ENCODE results near the gene GABBR1. TPM values are rescaled to one million over a fixed set of nuclear protein-coding genes. Genes with fewer than 3 reads are reported as not detected.

The GABBR1 gene
- total RNA-seq, 1 donor from 2014 or later: 3.0 TPM

GRCh38 chr6:29655658-29656057 is 22.7 kb upstream of the GABBR1 start:
- ATAC-seq (no peak), DNase-seq (ENCODE audit: low spot score) (no peak)

DNA sequence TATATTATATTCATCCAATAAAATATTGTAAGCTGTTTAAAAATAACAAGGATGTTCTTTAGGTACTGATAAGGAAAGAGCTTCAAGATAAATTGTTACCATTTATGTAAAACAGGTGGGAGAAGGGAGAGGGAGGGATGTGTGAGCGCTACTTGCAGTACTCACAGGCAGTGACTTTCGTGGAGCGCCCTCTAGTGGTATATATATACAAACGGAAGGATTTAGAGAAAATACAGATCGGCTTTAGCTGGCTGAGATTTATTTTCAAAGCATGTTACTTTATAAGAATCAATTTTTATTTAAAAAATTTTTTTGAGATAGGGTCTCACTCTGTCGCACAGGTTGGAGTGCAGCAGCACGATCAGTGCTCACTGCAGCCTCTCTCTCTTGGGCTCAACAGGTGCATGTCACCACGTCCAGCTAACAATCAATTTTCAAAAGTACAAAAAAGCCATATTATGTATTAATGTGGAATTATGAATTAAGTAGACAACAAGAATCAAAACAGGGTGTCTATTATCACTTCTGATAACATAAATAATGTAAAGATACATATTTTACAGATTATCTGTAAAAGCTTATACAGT is 20.6 kb upstream of the GABBR1 start:
- DNase-seq (ENCODE audit: low spot score): no peak

DNA sequence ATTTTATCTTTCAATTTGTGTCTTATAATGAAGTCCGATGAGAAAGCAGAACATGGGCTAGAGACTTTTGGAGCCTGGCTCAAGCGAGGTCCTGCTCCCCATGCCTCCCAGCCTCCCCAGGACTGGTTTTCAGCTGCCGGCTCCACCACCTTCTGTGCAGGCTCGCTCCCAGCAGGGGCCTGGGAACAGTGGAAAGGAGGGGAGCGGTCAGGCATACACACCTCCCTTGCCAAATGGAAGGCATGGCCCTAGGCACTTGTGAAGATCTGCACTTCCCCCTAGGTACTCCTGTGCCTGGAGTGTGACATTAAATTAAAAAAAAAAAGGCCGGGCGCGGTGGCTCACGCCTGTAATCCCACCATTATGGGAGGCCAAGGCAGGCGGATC is 19.2 kb upstream of the GABBR1 start:
- DNase-seq (ENCODE audit: low spot score) (no peak), ATAC-seq (no peak)

More for the DNA sequence above, 20.6 kb upstream of the GABBR1 start:
- ATAC-seq: peak; percentile 48

- DNase-seq (ENCODE audit: low spot score) (no peak), ATAC-seq (peak; percentile 37)
Measured at GRCh38 chr6:29651413-29652197, 18.6 kb upstream of the GABBR1 start.

DNA sequence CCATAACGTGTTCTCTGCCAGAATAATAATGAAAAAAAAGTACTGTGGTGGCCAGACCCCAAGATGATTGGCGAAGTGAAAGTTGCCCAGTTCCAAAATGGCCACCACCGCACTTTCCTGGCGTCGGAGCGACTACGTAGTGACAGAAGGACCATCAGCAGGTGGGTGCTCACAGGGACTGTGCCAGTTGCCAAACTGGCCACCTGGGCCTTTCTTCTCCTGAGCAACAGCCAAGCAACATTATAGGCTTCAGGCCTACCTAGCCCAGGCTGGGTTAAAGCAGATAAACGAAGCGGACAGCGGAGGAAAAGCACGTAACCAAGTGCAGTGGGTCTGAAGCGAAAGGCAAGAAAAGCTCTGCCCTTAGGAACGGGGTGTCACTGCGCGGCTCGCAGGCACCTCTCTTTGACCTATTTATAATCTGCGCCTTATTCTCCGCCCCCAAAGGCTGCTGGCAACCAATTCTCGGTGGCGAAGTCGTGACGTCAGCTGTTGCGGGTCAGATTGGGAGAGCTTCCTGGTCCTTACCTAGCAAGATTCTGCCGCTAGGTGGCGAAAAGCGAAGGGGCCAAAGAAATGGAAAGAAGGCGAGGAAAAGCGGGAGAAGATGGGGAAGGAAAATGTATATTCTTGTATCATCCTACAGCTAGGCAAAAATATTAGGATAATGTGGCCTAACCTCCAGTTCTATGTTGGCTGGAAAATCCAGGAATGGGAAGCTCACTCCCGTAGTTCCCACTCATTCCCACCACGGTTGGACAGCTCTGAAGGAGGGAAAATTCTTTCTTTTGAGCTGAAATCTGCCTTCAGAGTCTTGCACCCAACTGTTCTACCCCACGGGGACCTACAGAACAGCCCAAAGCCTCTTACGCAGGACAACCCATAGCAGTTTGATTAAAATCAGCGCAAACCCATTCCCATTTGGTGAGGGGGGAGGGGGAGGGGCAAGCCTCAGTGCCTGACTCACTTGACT is 17.0 kb upstream of the GABBR1 start:
- ATAC-seq (peak; percentile 94), DNase-seq (ENCODE audit: low spot score) (peak; percentile 98)

DNA sequence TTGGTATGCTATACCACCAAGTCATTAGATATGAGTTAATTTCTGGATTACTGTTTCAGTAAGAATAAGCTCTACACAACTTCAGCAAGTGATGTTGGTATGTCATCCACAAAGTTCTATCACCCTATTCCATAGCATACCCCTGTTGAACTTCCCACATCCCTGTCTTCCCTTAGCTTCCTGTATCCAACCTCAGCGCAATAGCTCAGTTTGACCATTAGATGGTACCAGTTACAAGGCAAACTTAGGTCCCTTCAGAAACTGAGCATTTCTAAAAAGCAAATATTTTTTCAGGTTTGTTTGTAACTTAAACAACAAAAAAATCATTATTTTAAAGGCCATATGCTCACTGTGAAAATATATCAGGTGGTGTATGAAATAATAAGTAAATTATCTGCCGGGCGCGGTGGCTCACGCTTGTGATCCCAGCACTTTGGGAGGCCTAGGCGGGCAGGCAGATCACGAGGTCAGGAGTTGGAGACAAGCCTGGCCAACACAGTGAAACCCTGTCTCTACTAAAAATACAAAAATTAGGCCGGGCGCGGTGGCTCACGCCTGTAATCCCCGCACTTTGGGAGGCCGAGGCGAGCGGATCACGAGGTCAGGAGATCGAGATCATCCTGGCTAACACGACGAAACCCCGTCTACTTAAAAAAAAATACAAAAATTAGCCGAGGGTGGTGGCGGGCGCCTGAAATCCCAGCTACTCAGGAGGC is 15.1 kb upstream of the GABBR1 start:
- no peak for DNase-seq (ENCODE audit: low spot score)
- ATAC-seq: no peak

DNA sequence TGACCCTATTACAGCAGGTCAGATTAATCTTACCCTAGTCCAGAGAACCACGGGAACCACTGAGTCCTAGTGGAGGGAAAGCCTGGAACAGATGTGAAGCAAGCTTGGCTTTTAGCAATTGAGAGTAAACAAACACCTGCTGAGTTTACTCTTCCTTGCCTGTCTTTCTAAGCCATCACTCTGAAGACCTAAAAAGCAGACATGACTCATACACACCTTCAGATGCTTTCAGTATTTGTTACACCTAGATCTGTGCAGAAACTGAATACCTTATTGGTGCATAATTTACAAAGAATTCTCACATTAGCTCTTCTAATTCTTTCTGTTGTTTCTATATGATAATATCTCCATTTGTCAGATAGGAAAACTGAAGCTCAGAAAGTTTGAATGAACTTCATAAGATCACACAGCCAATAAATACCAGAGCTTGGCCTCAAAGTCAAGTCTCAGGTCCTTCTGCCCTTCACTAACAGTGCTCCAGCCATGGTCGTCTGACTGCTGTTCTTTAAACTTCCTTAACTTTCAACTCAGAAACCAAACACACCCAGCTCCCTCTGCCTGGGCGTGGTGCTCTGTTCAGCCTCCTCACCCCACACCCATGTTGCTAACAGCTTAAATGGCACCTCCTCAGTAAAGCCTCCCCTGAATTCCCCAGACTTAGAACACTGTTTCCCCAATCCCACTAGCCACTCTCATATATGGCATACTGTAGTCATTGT is 8.6 kb upstream of the GABBR1 start:
- ATAC-seq: no peak
- DNase-seq (ENCODE audit: low spot score): no peak

GRCh38 chr6:29637247-29637646 is 4.3 kb upstream of the GABBR1 start:
- DNase-seq (ENCODE audit: low spot score): no peak
- no peak for ATAC-seq

DNA sequence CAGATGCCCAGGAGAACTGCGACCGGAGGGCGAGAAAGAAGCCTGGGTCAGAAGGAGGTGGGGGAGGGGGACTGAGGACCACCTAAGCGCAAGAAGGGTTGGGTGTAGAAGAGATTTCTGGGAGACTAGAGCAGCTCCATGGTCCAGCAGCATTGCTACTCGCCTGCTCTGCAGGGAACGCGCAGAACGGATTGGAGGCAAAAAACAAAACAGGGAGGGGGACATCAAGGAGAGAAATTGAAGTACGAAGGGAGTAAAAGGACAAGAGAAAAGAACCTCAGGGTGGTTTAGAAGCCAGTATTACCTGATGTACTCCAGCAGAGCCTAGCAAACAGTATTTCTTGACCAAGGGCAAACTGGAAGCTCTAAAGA is 537 bp upstream of the GABBR1 start:
- no peak for DNase-seq (ENCODE audit: low spot score)
- ATAC-seq: peak; percentile 4

DNA sequence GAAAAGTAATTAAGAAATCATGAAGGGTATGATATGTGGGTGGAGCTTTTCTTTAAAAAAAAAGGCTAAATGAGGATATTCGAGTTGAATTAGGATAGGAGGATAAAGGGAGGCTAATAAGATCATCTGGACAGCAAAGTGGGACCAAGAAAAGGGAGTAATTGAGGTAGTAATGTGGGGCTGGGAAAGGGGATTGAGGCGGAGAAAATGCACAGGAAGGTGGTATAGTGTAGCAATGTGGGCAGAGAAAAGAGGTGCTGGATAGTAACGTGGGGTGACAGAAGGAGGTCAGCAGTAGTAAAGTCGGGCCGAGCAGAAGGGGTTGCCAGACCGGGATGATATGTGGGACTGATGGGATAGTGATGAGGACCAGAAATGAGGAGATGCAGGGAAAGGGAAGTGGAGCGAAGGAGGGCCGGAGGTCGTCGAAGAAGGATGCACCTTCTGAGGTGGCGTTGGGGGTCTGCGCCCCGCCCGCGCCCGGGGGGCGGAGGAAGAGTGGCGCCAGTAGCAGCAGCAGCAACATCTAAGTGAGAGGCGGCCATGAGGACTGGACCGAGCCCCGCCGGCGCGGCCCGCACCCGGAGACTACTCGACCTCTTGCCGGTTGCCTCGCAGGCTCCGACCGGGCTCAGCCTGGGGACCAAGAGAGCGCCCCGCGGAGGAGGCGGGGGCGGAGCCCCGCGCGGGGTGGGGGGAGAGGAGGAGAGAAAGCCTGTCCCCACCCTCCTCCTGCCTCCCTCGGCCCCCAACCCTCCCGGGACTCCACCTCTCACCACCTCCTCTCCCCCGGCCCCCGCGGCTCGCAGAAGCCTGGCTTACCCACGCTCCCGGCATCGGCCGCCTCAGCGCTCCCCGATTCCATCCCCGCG is 887 bp downstream of the GABBR1 start:
- ATAC-seq: peak; percentile 29
- no peak for DNase-seq (ENCODE audit: low spot score)

DNA sequence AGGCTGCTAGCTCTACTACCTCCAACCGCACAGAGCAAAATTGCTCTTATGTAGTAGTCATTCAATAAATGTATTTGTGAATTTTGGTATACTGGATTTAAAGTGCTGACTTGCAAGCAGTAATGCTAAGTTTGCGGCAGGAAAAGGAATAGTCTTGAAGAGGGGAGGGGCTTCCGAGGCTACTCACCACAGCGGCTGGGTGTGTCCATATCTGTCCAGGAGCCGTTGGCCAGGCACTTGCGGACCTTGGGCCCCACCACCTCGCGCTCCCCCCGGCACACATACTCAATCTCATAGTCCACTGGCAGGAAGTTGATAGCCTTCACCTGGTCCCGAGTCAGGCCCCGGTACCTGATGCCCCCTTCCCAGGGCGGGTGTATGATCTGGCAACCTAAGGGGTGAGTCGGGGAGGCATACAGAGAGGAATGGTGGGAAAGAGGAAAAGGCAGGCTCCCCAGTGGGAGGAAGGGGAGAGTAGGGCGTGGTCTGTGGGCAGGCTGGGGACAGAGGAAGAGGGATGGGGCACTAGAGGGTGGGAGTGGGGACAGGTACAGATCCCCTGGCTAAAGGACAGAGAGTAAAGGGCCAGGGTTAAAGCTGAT is 1.7 kb downstream of the GABBR1 start:
- DNase-seq (ENCODE audit: low spot score) (no peak), ATAC-seq (no peak)

DNA sequence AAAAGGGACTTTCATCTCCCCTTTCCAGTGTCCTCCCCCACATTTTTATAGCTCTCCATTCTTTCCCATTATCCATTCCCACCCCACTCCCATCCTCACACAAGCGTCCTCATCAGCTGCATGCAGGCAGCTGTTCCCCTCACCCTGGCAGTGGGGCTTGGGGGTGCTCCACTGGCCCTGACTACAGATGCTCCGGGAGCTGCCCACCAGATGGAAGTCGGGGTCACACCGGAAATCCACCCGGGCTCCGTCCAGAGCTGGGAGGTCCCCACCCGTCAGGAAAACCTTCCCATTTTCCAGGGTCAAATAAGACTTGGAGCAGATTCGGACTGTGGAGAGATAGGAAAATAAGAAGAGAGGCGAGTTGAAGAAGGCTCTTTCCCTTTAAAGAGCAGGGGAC is 2.7 kb downstream of the GABBR1 start:
- DNase-seq (ENCODE audit: low spot score): no peak
- no peak for ATAC-seq

GRCh38 chr6:29629571-29629970 is 3.4 kb downstream of the GABBR1 start:
- DNase-seq (ENCODE audit: low spot score) (no peak), ATAC-seq (no peak)

- peak; percentile 73 for ATAC-seq
- no peak for DNase-seq (ENCODE audit: low spot score)
Measured at GRCh38 chr6:29628419-29629281, 4.3 kb downstream of the GABBR1 start.

GRCh38 chr6:29627755-29628418 is 5.1 kb downstream of the GABBR1 start:
- peak; percentile 39 for ATAC-seq

GRCh38 chr6:29626948-29627754 is 5.8 kb downstream of the GABBR1 start:
- DNase-seq (ENCODE audit: low spot score) (no peak), ATAC-seq (no peak)

More at GRCh38 chr6:29627755-29628418, 5.1 kb downstream of the GABBR1 start:
- no peak for DNase-seq (ENCODE audit: low spot score)
